B cell (primary cell): ENCODE results near the gene SRXN1.

ENCODE experiments used
- CTCF ChIP-seq: fragments of 200-600 bp; IDR thresholded peaks from one replicate; pipeline ENCODE4 v1.8.0; 2022; ENCODE audit warnings: antibody characterized with exemption, mild to moderate bottlenecking
- EZH2 ChIP-seq: IDR thresholded peaks from 2 replicates; pipeline ENCODE4 v1.6.1; 2012; ENCODE audit warnings: borderline replicate concordance, low read depth, mild to moderate bottlenecking, moderate library complexity, low read length; ENCODE audit not compliant: insufficient read depth, poor library complexity, severe bottlenecking

- no peak for TF ChIP-seq CTCF
- no peak for TF ChIP-seq EZH2
These were observed 42.3 kb upstream of the SRXN1 start for GRCh38 chr20:695165-695866.
